Measurements from ENCODE around the gene ZBTB3. TPM values are rescaled to one million over a fixed set of nuclear protein-coding genes. Genes with fewer than 3 reads are reported as not detected.

Gene ZBTB3
- 12.9 TPM for total RNA-seq (2021; ENCODE audit: unreplicated experiment)
- 3.5 TPM for polyA plus RNA-seq (2012; ENCODE audit: insufficient read length)
- percentile 67 among the genes with signal in this experiment for Bru-seq, nascent RNA
- BruChase-seq, experiment 1, labeled RNA remaining after a 2-hour chase, result percentile 84 among the genes with signal in this experiment
- percentile 60 among the genes with signal in this experiment for BruChase-seq, experiment 2, labeled RNA remaining after a 6-hour chase
- long read RNA-seq, partial matches to known transcripts, result 3 of 7 reads
- long read RNA-seq, other reads (novel, unspliced or antisense), result 3 of 7 reads

GRCh38 chr11:62753736-62754603 lies at the start of gene ZBTB3:
ZBTB3 (minus strand) TSS chr11:62754160; CDS start chr11:62753664, 496 bp downstream.
- peak within 1 kb of the TSS; percentile 76 to 87 for H3K4me3 ChIP-seq (ENCODE audit: low read depth in 2 of 2, low read length in 2 of 2)
- intact Hi-C loops (cut with micrococcal nuclease; ENCODE audit: unreplicated experiment), result loop anchor here (5.0 kb wide), 1 partner anchor 418 kb away; no protein-coding TSS in a partner anchor
- H3K4me1 ChIP-seq (ENCODE audit: control insufficient read depth, insufficient read depth, low read length), result peaks cover 8% of the 10 kb centered on the region; the same call in 1 of the 2 replicates

GRCh38 chr11:62801071-62801470 lies 47.1 kb upstream of the ZBTB3 start:
- peaks cover 24% of the 10 kb centered on the region for H3K36me3 ChIP-seq (ENCODE audit: control insufficient read depth, insufficient read depth, low read length)
- ChIA-PET POLR2A (interaction anchor here (0.5 to 0.6 kb wide), 2 partner anchors 11 to 347 kb away, joined by 4 read pairs; no protein-coding TSS in a partner anchor), CTCF (no interaction called here)
- no peaks in the 10 kb centered on the region for H3K9me3 ChIP-seq (ENCODE audit: control insufficient read depth, insufficient read depth, low read depth, low read length)
- no peak overlapping the region for H3K27ac ChIP-seq (ENCODE audit: low read length)
- ATAC-seq (no peak), DNase-seq (ENCODE audit: low read depth, low spot score) (no peak)
- in situ Hi-C loops (cut with HindIII; ENCODE audit: low pct_unique_long_range_greater_than_20kb, low sequenced_read_pairs), result no loop called here
- intact Hi-C loops (cut with micrococcal nuclease; ENCODE audit: unreplicated experiment), result no loop called here
- TF ChIP-seq POLR2AphosphoS5 (IDR thresholded peaks at IDR 0.05; ENCODE audit: low read depth, low read length) (no peak), REST (IDR thresholded peaks at IDR 0.05; ENCODE audit: insufficient read depth in 1 of 2, low read depth in 2 of 2, low read length in 1 of 2) (no peak), SIN3A (IDR thresholded peaks at IDR 0.05; ENCODE audit: borderline replicate concordance, insufficient read depth, low read depth, low read length) (no peak), TCF7L2 (IDR thresholded peaks at IDR 0.05; ENCODE audit: low read depth, low read length) (no peak), CTCF (IDR thresholded peaks at IDR 0.05) (no peak)
- peaks cover 6% of the 10 kb centered on the region for H3K4me1 ChIP-seq (ENCODE audit: control insufficient read depth, insufficient read depth, low read length)
- no TSS peak for BruUV-seq (replicated peaks)
- H3K4me3 ChIP-seq (ENCODE audit: low read depth in 2 of 2, low read length in 2 of 2), result no peak overlapping the region
- H3K27me3 ChIP-seq (ENCODE audit: control insufficient read depth, insufficient read depth, low read length), result no peaks in the 10 kb centered on the region

More at GRCh38 chr11:62753736-62754603, at the start of gene ZBTB3:
- Histone ChIP-seq H3K9me3 (ENCODE audit: control insufficient read depth, insufficient read depth, low read depth, low read length) (no peaks in the 10 kb centered on the region), H3K36me3 (ENCODE audit: control insufficient read depth, insufficient read depth, low read length) (no peaks in the 10 kb centered on the region), H3K27me3 (ENCODE audit: control insufficient read depth, insufficient read depth, low read length) (no peaks in the 10 kb centered on the region), H3K27ac (ENCODE audit: low read length) (peak within 1 kb of the TSS; percentile 98)
- POLR2A ChIA-PET, result interaction anchor here (0.6 to 1.6 kb wide), 13 partner anchors 10 to 618 kb away, joined by 3 to 16 read pairs (median 4); partner anchors contain the start of genes HNRNPUL2 and TUT1
- no TSS peak for BruUV-seq (replicated peaks)
- ATAC-seq (peak; percentile 98), DNase-seq (ENCODE audit: low read depth, low spot score) (peak; percentile 99)
- in situ Hi-C loops (cut with HindIII; ENCODE audit: low pct_unique_long_range_greater_than_20kb, low sequenced_read_pairs), result no loop called here
- TF ChIP-seq SIN3A (IDR thresholded peaks at IDR 0.05; ENCODE audit: borderline replicate concordance, insufficient read depth, low read depth, low read length) (no peak; the same call in 1 of the 2 replicates), POLR2AphosphoS5 (IDR thresholded peaks at IDR 0.05; ENCODE audit: low read depth, low read length) (peak; percentile 92)
- CTCF ChIA-PET, result interaction anchor here (0.5 to 1.2 kb wide), 6 partner anchors 16 to 106 kb away, joined by 3 to 8 read pairs (median 5); partner anchors contain the start of genes LBHD1 and TAF6L
